ENCODE data around the gene CENPQ.

CENPQ gene

DNA sequence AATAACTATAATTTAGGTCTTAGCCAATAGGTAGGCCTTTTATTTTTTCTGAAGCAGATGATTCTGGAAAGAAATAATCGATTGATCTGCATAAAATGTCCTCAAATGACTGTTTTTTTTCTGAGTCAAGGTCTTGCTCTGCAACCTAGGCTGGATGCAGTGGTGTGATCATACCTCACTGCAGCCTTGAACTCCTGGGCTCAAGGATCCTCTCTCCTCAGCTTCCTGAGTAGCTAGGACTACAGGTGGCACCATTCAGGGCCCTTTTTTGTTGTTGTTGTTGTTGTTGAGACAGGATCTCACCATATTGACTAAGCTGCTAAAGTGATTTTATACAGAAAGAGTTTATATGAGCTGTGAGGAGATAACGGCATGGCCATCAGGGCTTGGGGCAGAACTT lies 54.7 kb downstream of the CENPQ start:
- Mint-ChIP-seq H3K36me3 (ENCODE audit: low read depth) (no peaks in the 10 kb centered on the region), H3K4me1 (no peaks in the 10 kb centered on the region), H3K27ac (no peak overlapping the region), H3K27me3 (ENCODE audit: low read depth) (no peaks in the 10 kb centered on the region), H3K9me3 (no peaks in the 10 kb centered on the region), H3K4me3 (no peak overlapping the region)
- TF ChIP-seq, protein P1, sequence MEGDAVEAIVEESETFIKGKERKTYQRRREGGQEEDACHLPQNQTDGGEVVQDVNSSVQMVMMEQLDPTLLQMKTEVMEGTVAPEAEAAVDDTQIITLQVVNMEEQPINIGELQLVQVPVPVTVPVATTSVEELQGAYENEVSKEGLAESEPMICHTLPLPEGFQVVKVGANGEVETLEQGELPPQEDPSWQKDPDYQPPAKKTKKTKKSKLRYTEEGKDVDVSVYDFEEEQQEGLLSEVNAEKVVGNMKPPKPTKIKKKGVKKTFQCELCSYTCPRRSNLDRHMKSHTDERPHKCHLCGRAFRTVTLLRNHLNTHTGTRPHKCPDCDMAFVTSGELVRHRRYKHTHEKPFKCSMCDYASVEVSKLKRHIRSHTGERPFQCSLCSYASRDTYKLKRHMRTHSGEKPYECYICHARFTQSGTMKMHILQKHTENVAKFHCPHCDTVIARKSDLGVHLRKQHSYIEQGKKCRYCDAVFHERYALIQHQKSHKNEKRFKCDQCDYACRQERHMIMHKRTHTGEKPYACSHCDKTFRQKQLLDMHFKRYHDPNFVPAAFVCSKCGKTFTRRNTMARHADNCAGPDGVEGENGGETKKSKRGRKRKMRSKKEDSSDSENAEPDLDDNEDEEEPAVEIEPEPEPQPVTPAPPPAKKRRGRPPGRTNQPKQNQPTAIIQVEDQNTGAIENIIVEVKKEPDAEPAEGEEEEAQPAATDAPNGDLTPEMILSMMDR (IDR thresholded peaks at IDR 0.05; ENCODE audit: unreplicated experiment in 3 of 3): no peak

DNA sequence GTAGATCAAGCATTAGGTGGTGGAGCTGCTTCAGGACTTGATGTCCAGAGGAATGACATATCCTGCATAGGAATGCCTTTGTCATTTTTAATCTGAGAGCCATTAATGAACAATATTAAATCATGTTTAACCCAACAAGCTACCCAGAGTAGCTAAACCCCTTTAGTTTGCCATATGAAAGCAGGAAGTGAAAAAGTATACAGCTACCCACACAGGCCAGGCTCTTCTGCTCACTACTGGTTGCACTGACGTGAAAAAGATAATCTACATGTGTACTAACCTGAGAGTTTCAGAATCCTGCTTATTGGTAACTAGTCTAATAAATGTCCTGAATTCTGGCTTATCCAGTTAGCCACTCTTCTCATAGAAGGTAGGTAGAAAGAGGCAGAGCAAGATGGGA lies 56.5 kb downstream of the CENPQ start:
- H3K27me3 Mint-ChIP-seq (ENCODE audit: low read depth): no peaks in the 10 kb centered on the region
- no peak overlapping the region for H3K4me3 Mint-ChIP-seq
- no peaks in the 10 kb centered on the region for H3K9me3 Mint-ChIP-seq
- H3K36me3 Mint-ChIP-seq (ENCODE audit: low read depth): no peaks in the 10 kb centered on the region
- no peak overlapping the region for H3K27ac Mint-ChIP-seq
- H3K4me1 Mint-ChIP-seq: no peaks in the 10 kb centered on the region
- TF ChIP-seq, protein P1 (IDR thresholded peaks at IDR 0.05; ENCODE audit: unreplicated experiment in 3 of 3): no peak

DNA sequence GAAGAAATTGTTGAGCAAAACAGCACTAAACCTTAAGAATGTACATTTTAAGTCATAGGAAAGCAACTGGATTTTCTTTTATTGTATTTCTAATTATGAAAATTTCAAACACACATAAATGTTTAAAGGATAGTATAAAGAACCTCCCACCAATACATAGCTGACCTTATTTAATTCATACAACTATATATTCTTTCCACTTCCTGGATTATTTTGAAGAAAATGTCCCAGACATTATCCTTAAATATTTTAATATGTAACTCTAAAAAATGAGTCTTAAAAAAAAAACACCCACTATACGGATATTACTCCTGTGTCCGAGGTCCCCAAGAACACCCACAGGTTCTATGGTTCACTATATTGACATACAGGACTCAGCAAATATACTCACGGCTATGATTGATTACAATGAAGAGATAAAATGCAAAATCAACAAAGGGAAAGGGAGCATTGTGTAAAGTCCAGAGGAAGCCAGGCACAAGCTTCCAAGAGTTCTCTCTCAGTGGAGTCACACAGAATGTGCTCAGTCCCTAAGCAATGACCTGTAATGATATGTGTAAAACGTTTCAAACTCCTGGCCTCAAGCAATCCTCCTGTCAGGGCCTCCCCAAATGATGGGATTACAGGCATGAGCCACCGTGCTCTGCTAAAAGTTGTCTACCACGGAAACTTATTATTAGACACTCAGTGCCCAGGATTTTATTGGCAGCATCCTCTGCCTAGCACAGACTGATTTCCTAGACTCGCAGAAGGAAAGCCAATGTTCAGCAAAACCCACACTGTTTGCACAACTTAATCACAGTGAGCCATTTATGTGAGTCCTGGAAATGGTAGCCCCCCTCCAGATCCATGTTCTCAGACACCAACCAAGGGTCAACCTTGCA lies 59.8 kb downstream of the CENPQ start:
- TF ChIP-seq, protein P1 (IDR thresholded peaks at IDR 0.05; ENCODE audit: unreplicated experiment in 3 of 3): no peak
- Mint-ChIP-seq H3K36me3 (ENCODE audit: low read depth) (no peaks in the 10 kb centered on the region), H3K27me3 (ENCODE audit: low read depth) (no peaks in the 10 kb centered on the region), H3K4me1 (no peaks in the 10 kb centered on the region), H3K9me3 (no peaks in the 10 kb centered on the region), H3K27ac (no peak overlapping the region), H3K4me3 (no peak overlapping the region)

DNA sequence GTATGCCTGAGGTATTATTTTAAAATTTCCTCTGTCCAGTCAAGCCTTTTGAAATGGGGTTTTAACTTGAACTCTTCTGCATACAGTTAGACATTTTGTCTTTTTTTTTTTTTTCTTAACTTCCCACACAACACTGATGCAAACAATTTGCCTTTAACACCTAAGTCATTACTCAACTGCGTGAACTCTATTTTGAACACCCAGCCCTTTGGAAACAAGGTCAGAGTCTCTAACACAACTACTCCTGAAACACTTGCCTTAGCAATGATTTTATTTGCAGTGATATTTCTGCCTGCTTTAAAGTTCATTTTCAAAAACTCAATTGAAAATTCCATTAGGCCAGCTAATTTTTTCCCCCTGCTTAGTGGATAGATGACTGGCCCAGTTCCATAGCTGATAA lies 60.7 kb downstream of the CENPQ start:
- H3K27ac Mint-ChIP-seq: no peak overlapping the region
- TF ChIP-seq, protein P1 (IDR thresholded peaks at IDR 0.05; ENCODE audit: unreplicated experiment in 3 of 3): no peak
- H3K27me3 Mint-ChIP-seq (ENCODE audit: low read depth): no peaks in the 10 kb centered on the region
- H3K4me1 Mint-ChIP-seq: no peaks in the 10 kb centered on the region
- no peaks in the 10 kb centered on the region for H3K36me3 Mint-ChIP-seq (ENCODE audit: low read depth)
- H3K4me3 Mint-ChIP-seq: no peak overlapping the region
- H3K9me3 Mint-ChIP-seq: no peaks in the 10 kb centered on the region

DNA sequence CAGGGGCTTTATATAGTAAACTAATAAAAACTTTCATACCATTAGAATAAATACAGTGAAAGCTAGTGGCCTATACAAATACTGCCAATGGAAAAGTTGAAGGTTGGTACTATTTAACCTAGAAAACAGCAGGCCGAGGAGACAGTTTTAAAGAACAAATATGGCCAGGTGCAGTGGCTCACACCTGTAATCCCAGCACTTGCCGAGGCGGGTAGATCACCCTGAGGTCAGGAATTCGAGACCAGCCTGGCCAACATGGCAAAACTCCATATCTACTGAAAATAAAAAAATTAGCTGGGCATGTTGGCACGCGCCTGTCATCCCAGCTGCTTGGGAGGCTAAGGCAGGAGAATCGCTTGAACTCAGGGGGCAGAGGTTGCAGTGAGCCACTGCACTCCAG lies 61.4 kb downstream of the CENPQ start:
- Mint-ChIP-seq H3K27ac (no peak overlapping the region), H3K27me3 (ENCODE audit: low read depth) (no peaks in the 10 kb centered on the region), H3K36me3 (ENCODE audit: low read depth) (no peaks in the 10 kb centered on the region), H3K4me1 (no peaks in the 10 kb centered on the region), H3K4me3 (no peak overlapping the region), H3K9me3 (no peaks in the 10 kb centered on the region)
- TF ChIP-seq, protein P1 (IDR thresholded peaks at IDR 0.05; ENCODE audit: unreplicated experiment in 3 of 3): no peak

DNA sequence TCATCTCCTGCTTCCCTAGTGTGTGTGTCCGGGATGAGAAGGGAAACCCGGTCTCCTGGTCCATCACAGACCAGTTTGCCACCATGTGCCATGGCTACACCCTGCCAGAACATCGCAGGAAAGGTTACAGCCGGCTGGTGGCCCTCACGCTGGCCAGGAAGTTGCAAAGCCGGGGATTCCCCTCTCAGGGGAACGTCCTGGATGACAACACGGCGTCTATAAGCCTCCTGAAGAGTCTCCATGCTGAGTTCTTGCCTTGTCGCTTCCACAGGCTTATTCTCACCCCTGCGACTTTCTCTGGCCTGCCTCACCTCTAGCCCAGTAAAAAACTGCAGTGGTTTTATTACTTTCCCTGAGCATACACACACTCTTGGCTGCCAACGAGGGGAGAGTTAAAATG lies 63.4 kb downstream of the CENPQ start:
- no peaks in the 10 kb centered on the region for H3K27me3 Mint-ChIP-seq (ENCODE audit: low read depth)
- TF ChIP-seq, protein P1 (IDR thresholded peaks at IDR 0.05; ENCODE audit: unreplicated experiment in 3 of 3): no peak
- no peaks in the 10 kb centered on the region for H3K9me3 Mint-ChIP-seq
- no peaks in the 10 kb centered on the region for H3K36me3 Mint-ChIP-seq (ENCODE audit: low read depth)
- no peaks in the 10 kb centered on the region for H3K4me1 Mint-ChIP-seq
- H3K4me3 Mint-ChIP-seq: no peak overlapping the region
- H3K27ac Mint-ChIP-seq: no peak overlapping the region
